H1 (cell line): ENCODE results near the gene RAD51B. TPM values are rescaled to one million over a fixed set of nuclear protein-coding genes. Genes with fewer than 3 reads are reported as not detected.

Source experiments
- CTCF ChIA-PET: fragments of 300-600 bp; sonication (Branson Sonifier 250); formaldehyde crosslinking; loops from one replicate; lab custom pipeline; 2021; ENCODE audit not compliant: partially characterized antibody; lab: Charles Lee
- POLR2A ChIA-PET: fragments of 300-600 bp; sonication (Branson Sonifier 250); formaldehyde crosslinking; loops from one replicate; lab custom pipeline; 2021; ENCODE audit warnings: inconsistent platforms; ENCODE audit not compliant: partially characterized antibody; lab: Charles Lee
- DNase-seq, 2 experiments: peaks; one replicate each; pipeline versions ENCODE4 v3.0.0 to v3.0.0-alpha.2; 2010 to 2022; ENCODE audit warnings: low spot score in 2 of 2, low read depth in 1 of 2, mixed read lengths in 1 of 2
- FAIRE-seq: peaks from 2 replicates; lab custom pipeline; 2011; peaks lifted over from hg19 to GRCh38; lab: Jason Lieb, UNC
- H2AFZ ChIP-seq: 2 replicates; pipeline ENCODE4 v1.8.1; 2012; ENCODE audit warnings: low read length, inconsistent platforms
- H2AK5ac ChIP-seq: 2 replicates; pipeline ENCODE4 v1.6.1; 2013; ENCODE audit warnings: low read depth, low read length
- H2BK120ac ChIP-seq: replicated peaks from 2 replicates; pipeline ENCODE3; 2013; ENCODE audit warnings: low read depth, low read length, inconsistent platforms
- H2BK12ac ChIP-seq: 2 replicates; pipeline ENCODE4 v1.6.1; 2013; ENCODE audit warnings: low read depth, low read length
- H2BK15ac ChIP-seq: 2 replicates; pipeline ENCODE4 v1.6.1; 2013; ENCODE audit warnings: low read length
- H2BK20ac ChIP-seq: 2 replicates; pipeline ENCODE4 v1.6.1; 2013; ENCODE audit warnings: low read length
- H2BK5ac ChIP-seq: 2 replicates; pipeline ENCODE4 v1.6.1; 2013; ENCODE audit warnings: low read depth, low read length
- H3K14ac ChIP-seq: 2 replicates; pipeline ENCODE4 v1.6.1; 2013; ENCODE audit warnings: inconsistent platforms; ENCODE audit not compliant: insufficient read length
- H3K18ac ChIP-seq: 2 replicates; pipeline ENCODE4 v1.6.1; 2013; ENCODE audit warnings: low read length; ENCODE audit errors: extremely low read depth
- H3K23ac ChIP-seq: 2 replicates; pipeline ENCODE4 v1.6.1; 2013; ENCODE audit warnings: inconsistent platforms; ENCODE audit not compliant: insufficient read length
- H3K23me2 ChIP-seq: 2 replicates; pipeline ENCODE4 v1.6.1; 2013; ENCODE audit warnings: low read depth, low read length
- H3K27ac ChIP-seq: 2 replicates; pipeline ENCODE4 v1.6.1; 2011; ENCODE audit warnings: low read depth, low read length, inconsistent platforms
- H3K27me3 ChIP-seq, 4 experiments: replicated peaks in 1 of 4; 1 replicate in 1 of 4; 2 replicates in 3 of 4; pipeline versions ENCODE4 v1.6.1 to v1.8.1; 2011 to 2013; ENCODE audit warnings: low read length in 3 of 4, mild to moderate bottlenecking in 3 of 4, inconsistent platforms in 2 of 4, mixed read lengths in 2 of 4, moderate library complexity in 1 of 4; ENCODE audit not compliant: control insufficient read depth in 3 of 4, insufficient read depth in 3 of 4; ENCODE audit errors: extremely low read depth in 1 of 4
- H3K36me3 ChIP-seq, 4 experiments: 2 replicates each; pipeline versions ENCODE4 v1.6.1 to v1.8.1; 2011 to 2013; ENCODE audit warnings: mild to moderate bottlenecking in 4 of 4, low read length in 3 of 4, moderate library complexity in 2 of 4, control low read depth in 1 of 4, inconsistent platforms in 1 of 4; ENCODE audit not compliant: insufficient read depth in 4 of 4, control insufficient read depth in 2 of 4
- H3K4ac ChIP-seq: replicated peaks from 2 replicates; pipeline ENCODE3; 2013; ENCODE audit warnings: low read length, low read depth, mixed read lengths, inconsistent platforms; ENCODE audit not compliant: insufficient read length
- H3K4me1 ChIP-seq, 4 experiments: replicated peaks in 1 of 4; 1 replicate in 1 of 4; 2 replicates in 3 of 4; pipeline versions ENCODE4 v1.6.1 to v1.8.1; 2011 to 2013; ENCODE audit warnings: low read length in 3 of 4, inconsistent platforms in 2 of 4, mixed read lengths in 1 of 4; ENCODE audit not compliant: insufficient read depth in 4 of 4, control insufficient read depth in 3 of 4
- H3K4me2 ChIP-seq, 2 experiments: 2 replicates each; pipeline versions ENCODE4 v1.6.1 to v1.8.1; 2011 to 2013; ENCODE audit warnings: low read depth in 2 of 2, low read length in 2 of 2, control low read depth in 1 of 2, inconsistent platforms in 1 of 2, mild to moderate bottlenecking in 1 of 2; ENCODE audit not compliant: insufficient read depth in 1 of 2
- H3K4me3 ChIP-seq, 4 experiments: fragments of 200-600, 300-600 bp in 1 of 4; sonication (generic), shearing (Covaris generic), sonication (Bioruptor Twin) in 1 of 4; 2 replicates each; pipeline versions ENCODE4 v1.5.1 to v1.8.1; 2011 to 2016; ENCODE audit warnings: low read length in 4 of 4, low read depth in 3 of 4, control low read depth in 2 of 4, inconsistent platforms in 2 of 4, mild to moderate bottlenecking in 2 of 4, mixed read lengths in 1 of 4, moderate library complexity in 1 of 4; ENCODE audit not compliant: insufficient read depth in 2 of 4; ENCODE audit errors: extremely low read depth in 1 of 4
- H3K56ac ChIP-seq: replicated peaks from 2 replicates; pipeline ENCODE3; 2013; ENCODE audit warnings: low read depth, mild to moderate bottlenecking, mixed read lengths, low read length, inconsistent platforms; ENCODE audit not compliant: insufficient read length
- H3K79me1 ChIP-seq: 2 replicates; pipeline ENCODE4 v1.6.1; 2013; ENCODE audit warnings: low read depth, low read length, control low read depth
- H3K79me2 ChIP-seq, 2 experiments: 2 replicates each; pipeline versions ENCODE4 v1.6.1 to v1.8.1; 2012 to 2013; ENCODE audit warnings: low read length in 2 of 2, mild to moderate bottlenecking in 2 of 2, inconsistent platforms in 1 of 2; ENCODE audit not compliant: insufficient read depth in 2 of 2, control insufficient read depth in 1 of 2
- H3K9ac ChIP-seq, 4 experiments: replicated peaks in 1 of 4; 1 replicate in 1 of 4; 2 replicates in 3 of 4; pipeline versions ENCODE4 v1.6.1 to v1.8.1; 2011 to 2013; ENCODE audit warnings: low read depth in 3 of 4, low read length in 3 of 4, control low read depth in 2 of 4, mild to moderate bottlenecking in 2 of 4, moderate library complexity in 2 of 4, inconsistent platforms in 1 of 4; ENCODE audit errors: extremely low read depth in 1 of 4
- H3K9me3 ChIP-seq, 2 experiments: 2 replicates each; pipeline versions ENCODE4 v1.6.1 to v1.8.1; 2012 to 2013; ENCODE audit warnings: mild to moderate bottlenecking in 2 of 2, moderate library complexity in 2 of 2, control low read depth in 1 of 2, inconsistent platforms in 1 of 2, low read depth in 1 of 2, low read length in 1 of 2, mixed read lengths in 1 of 2; ENCODE audit not compliant: insufficient read depth in 2 of 2
- H4K20me1 ChIP-seq, 2 experiments: replicated peaks in 1 of 2; 2 replicates each; pipeline versions ENCODE3 to v1.8.1; 2011 to 2013; ENCODE audit warnings: inconsistent platforms in 2 of 2, low read length in 2 of 2, mild to moderate bottlenecking in 1 of 2; ENCODE audit not compliant: insufficient read depth in 2 of 2, control insufficient read depth in 1 of 2
- H4K5ac ChIP-seq: 2 replicates; pipeline ENCODE4 v1.6.1; 2013; ENCODE audit warnings: low read length, low read depth, mixed read lengths, inconsistent platforms; ENCODE audit not compliant: insufficient read length
- H4K8ac ChIP-seq: 2 replicates; pipeline ENCODE4 v1.8.0; 2013; ENCODE audit warnings: mild to moderate bottlenecking, moderate library complexity, low read length, inconsistent platforms; ENCODE audit not compliant: insufficient read depth; ENCODE audit errors: extremely low read depth
- H4K91ac ChIP-seq: replicated peaks from 2 replicates; pipeline ENCODE3; 2013; ENCODE audit warnings: low read length, mixed read lengths, inconsistent platforms; ENCODE audit not compliant: insufficient read length
- BACH1 ChIP-seq: IDR thresholded peaks from 2 replicates; pipeline ENCODE4 v1.6.1; 2012; ENCODE audit warnings: low read length, improper control_type of control experiment
- FOSL1 ChIP-seq: IDR thresholded peaks from 2 replicates; pipeline ENCODE4 v1.6.1; 2011; ENCODE audit warnings: mild to moderate bottlenecking, low read depth, low read length, moderate library complexity; ENCODE audit not compliant: insufficient read depth
- HDAC2 ChIP-seq, 2 experiments: fragments of 300-600 bp in 1 of 2; sonication (generic) in 1 of 2; IDR thresholded peaks; 2 replicates each; pipeline ENCODE4 v1.6.1; 2011 to 2012; ENCODE audit warnings: low read depth in 2 of 2, low read length in 2 of 2, mild to moderate bottlenecking in 2 of 2, moderate library complexity in 2 of 2, borderline replicate concordance in 1 of 2, inconsistent platforms in 1 of 2
- JUND ChIP-seq: IDR thresholded peaks from 2 replicates; pipeline ENCODE4 v1.6.1; 2011; ENCODE audit warnings: mild to moderate bottlenecking, improper control_type of control experiment, low read length
- NANOG ChIP-seq: IDR thresholded peaks from 2 replicates; pipeline ENCODE4 v1.6.1; 2011; ENCODE audit warnings: low read length, low read depth, mild to moderate bottlenecking, inconsistent platforms; ENCODE audit not compliant: insufficient read depth, poor library complexity, severe bottlenecking
- PHF8 ChIP-seq: fragments of 200-600 bp; sonication (generic); conservative IDR thresholded peaks from 2 replicates; pipeline ENCODE4 v1.7.1; 2012; ENCODE audit warnings: low read depth, mild to moderate bottlenecking, inconsistent platforms, low read length, moderate library complexity
- WGBS, 2 experiments: shearing (Covaris generic) in 1 of 2; methylation state at CpG; one replicate each; pipeline versions ENCODE4 v1.1.6 to v1.1.7; 2013 to 2015; ENCODE audit warnings: low lambda C conversion rate in 2 of 2, mixed read lengths in 2 of 2, inconsistent platforms in 1 of 2, low coverage in 1 of 2, missing lambda C conversion rate in 1 of 2; ENCODE audit not compliant: insufficient replicate concordance in 2 of 2, insufficient coverage in 1 of 2, insufficient read length in 1 of 2; ENCODE audit errors: extremely low coverage in 1 of 2, missing lambda C conversion rate in 1 of 2; 5-methylcytosine and 5-hydroxymethylcytosine counted together
- polyA plus RNA-seq, 7 experiments: library from polyadenylated mRNA; depleted of rRNA in 3 of 7; stranded (reverse) in 5 of 7; unstranded in 2 of 7; fragments of >200 nt in 5 of 7; fragments of 200-250 nt in 2 of 7; gene quantifications; 1 replicate in 5 of 7; 2 replicates in 1 of 7; 4 replicates in 1 of 7; pipeline versions ENCODE4 v1.2.1 to v1.2.3, GENCODE V29; 2011 to 2013; ENCODE audit warnings: missing spikeins in 2 of 7, mixed read lengths in 2 of 7
- total RNA-seq: library from RNA; stranded (reverse); fragmentation: NEBNext Ultra II Directional; extraction: Animal tissue kit (Norgen Biotek cat#: 25700); gene quantifications from 2 replicates; pipeline ENCODE4 v1.2.1, GENCODE V29; 2021
- TF ChIP-seq, protein P1 (sequence below): IDR thresholded peaks from 2 replicates; pipeline ENCODE4 v1.6.1; 2012; ENCODE audit warnings: inconsistent platforms

RAD51B gene
- total and polyA plus RNA-seq, 2 of the 8 experiments (the other 6 are each of a cell fraction or from before 2014, with no cell fraction given) = 3.9 to 14.9 TPM

DNA sequence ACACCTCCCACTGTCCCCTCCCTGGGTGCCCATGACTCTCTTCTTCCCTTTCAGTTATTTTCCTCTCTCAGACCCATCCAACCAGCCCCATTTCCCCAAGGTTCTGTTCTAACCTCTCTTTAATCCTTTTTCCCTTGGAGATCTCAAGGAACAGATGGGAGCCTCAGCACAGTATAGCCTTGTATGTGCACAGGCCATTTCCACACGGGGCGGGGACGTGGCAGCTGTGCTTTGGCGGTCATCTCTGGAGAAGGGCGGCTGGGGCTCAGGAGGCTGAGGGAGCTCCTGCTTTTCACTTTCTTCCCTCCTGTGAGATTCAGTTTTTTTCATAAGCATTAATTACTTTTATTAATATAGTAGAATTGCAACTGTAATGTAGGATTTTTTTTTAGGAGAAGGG lies 761.1 kb downstream of the RAD51B start:
- no peak for FAIRE-seq
- ChIA-PET POLR2A (interaction anchor here (0.7 to 1.4 kb wide), 2 partner anchors 12 to 47 kb away, joined by 3 to 4 read pairs; no protein-coding TSS in a partner anchor), CTCF (interaction anchor here (0.8 kb wide), 1 partner anchor 13 kb away, joined by 4 read pairs; no protein-coding TSS in a partner anchor)
- Histone ChIP-seq H3K36me3 (no peaks in the 10 kb centered on the region), H3K27me3 (no peaks in the 10 kb centered on the region; a peak in 1 of 7 replicates), H3K79me1 (no peaks in the 10 kb centered on the region), H4K5ac (no peak overlapping the region), H4K20me1 (no peaks in the 10 kb centered on the region), H3K23me2 (no peaks in the 10 kb centered on the region), H2BK120ac (no peak overlapping the region), H3K4me3 (no peak overlapping the region), H3K4me1 (peaks cover 0 to 10% (median 5%) of the 10 kb centered on the region in 4 experiments; a peak in 5 of 7 replicates), H3K4ac (no peak overlapping the region), H4K91ac (peak overlapping the region; percentile 48), H2BK20ac (no peak overlapping the region), H2BK12ac (peak overlapping the region; percentile 32; the same call in 1 of the 2 replicates), H4K8ac (no peak overlapping the region), H3K14ac (no peak overlapping the region), H3K27ac (no peak overlapping the region), H3K9ac (no peak overlapping the region), H3K18ac (no peak overlapping the region), H2AK5ac (no peak overlapping the region), H3K56ac (no peak overlapping the region), H2AFZ (no peak overlapping the region), H3K23ac (no peak overlapping the region), H3K79me2 (no peaks in the 10 kb centered on the region), H3K9me3 (no peaks in the 10 kb centered on the region), H2BK15ac (no peak overlapping the region), H3K4me2 (no peak overlapping the region), H2BK5ac (peak overlapping the region; percentile 12; the same call in 1 of the 2 replicates)
- TF ChIP-seq HDAC2 (IDR thresholded peaks at IDR 0.05; ENCODE audit: borderline replicate concordance in 1 of 2, low read depth in 2 of 2, low read length in 2 of 2) (no peak), BACH1 (no peak), PHF8 (no peak), FOSL1 (no peak), NANOG (no peak), JUND (no peak)
- TF ChIP-seq, protein P1, sequence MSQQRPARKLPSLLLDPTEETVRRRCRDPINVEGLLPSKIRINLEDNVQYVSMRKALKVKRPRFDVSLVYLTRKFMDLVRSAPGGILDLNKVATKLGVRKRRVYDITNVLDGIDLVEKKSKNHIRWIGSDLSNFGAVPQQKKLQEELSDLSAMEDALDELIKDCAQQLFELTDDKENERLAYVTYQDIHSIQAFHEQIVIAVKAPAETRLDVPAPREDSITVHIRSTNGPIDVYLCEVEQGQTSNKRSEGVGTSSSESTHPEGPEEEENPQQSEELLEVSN = no peak
- whole genome bisulfite sequencing, 2 experiments = 93% methylated on average over 5 of the region's 5 CpGs; no CpG with 5 or more reads in 1 of the 2 experiments
- no peak for DNase-seq
